KBM-7 (cell line): ENCODE results near the gene DTX2.
A peak's percentile ranks its signal among the peaks of the same experiment; 100 is the strongest.
"Not testable (repeated sequence)": the region's sequence is repeated elsewhere in the genome, so short reads cannot be mapped to it uniquely, and the experiment has no call there.

Experiments
- DNase-seq: peaks from one replicate; pipeline ENCODE4 v3.0.0-alpha.2; 2015
- in situ Hi-C: fragments of 300-500 bp; cut with MboI; formaldehyde crosslinking; loops from 2 replicates; pipeline ENCODE4 v1.14.3; 2020; ENCODE audit warnings: low sequenced_read_pairs, low pct_unique_long_range_greater_than_20kb, mixed read lengths

Gene DTX2

GRCh38 chr7:76461464-76462101 is at the start of gene DTX2:
Gene DTX2 (plus strand): TSS chr7:76461709. CDS start chr7:76480510, 18,801 bp downstream.
- in situ Hi-C loops, DNase-seq: not testable (repeated sequence)

GRCh38 chr7:76412249-76412648 is 49.3 kb upstream of the DTX2 start:
- DNase-seq, result no peak
- in situ Hi-C loops, result no loop called here

GRCh38 chr7:76417654-76418310 is 43.7 kb upstream of the DTX2 start:
- in situ Hi-C loops, DNase-seq: not testable (repeated sequence)

GRCh38 chr7:76421097-76421496 is 40.4 kb upstream of the DTX2 start:
- DNase-seq, in situ Hi-C loops: not testable (repeated sequence)

GRCh38 chr7:76423666-76424412 is 37.7 kb upstream of the DTX2 start:
- no peak for DNase-seq
- in situ Hi-C loops, result no loop called here

GRCh38 chr7:76424413-76425111 is 36.9 kb upstream of the DTX2 start, which contains the start of gene ZP3:
Gene ZP3 (plus strand): TSS chr7:76424950. CDS start chr7:76424965, 15 bp downstream.
- in situ Hi-C loops, result no loop called here
- no peak for DNase-seq

GRCh38 chr7:76425156-76425555 is 36.4 kb upstream of the DTX2 start:
- in situ Hi-C loops, result no loop called here

GRCh38 chr7:76425558-76425957 is 36.0 kb upstream of the DTX2 start:
- in situ Hi-C loops, DNase-seq: not testable (repeated sequence)

More at GRCh38 chr7:76425156-76425555, 36.4 kb upstream of the DTX2 start:
- DNase-seq, result no peak

GRCh38 chr7:76426246-76426645 is 35.3 kb upstream of the DTX2 start:
- in situ Hi-C loops, result no loop called here
- DNase-seq, result no peak

GRCh38 chr7:76427635-76428034 is 33.9 kb upstream of the DTX2 start:
- in situ Hi-C loops, result no loop called here

GRCh38 chr7:76428149-76428823 is 33.2 kb upstream of the DTX2 start:
- no peak for DNase-seq
- in situ Hi-C loops, result no loop called here

More at GRCh38 chr7:76427635-76428034, 33.9 kb upstream of the DTX2 start:
- DNase-seq, result no peak

- in situ Hi-C loops, result no loop called here
- DNase-seq, result peak; percentile 82
Observed at GRCh38 chr7:76428868-76429805, 32.4 kb upstream of the DTX2 start.

- in situ Hi-C loops, result no loop called here
- DNase-seq, result no peak
Observed at GRCh38 chr7:76430211-76430610, 31.3 kb upstream of the DTX2 start.

GRCh38 chr7:76430836-76431235 is 30.7 kb upstream of the DTX2 start:
- in situ Hi-C loops, result no loop called here
- DNase-seq, result no peak

GRCh38 chr7:76437873-76438272 is 23.6 kb upstream of the DTX2 start:
- DNase-seq, result peak; percentile 62
- in situ Hi-C loops, result not testable (repeated sequence)

GRCh38 chr7:76439120-76439888 is 22.2 kb upstream of the DTX2 start:
- in situ Hi-C loops, DNase-seq: not testable (repeated sequence)

GRCh38 chr7:76440404-76440803 is 21.1 kb upstream of the DTX2 start:
- in situ Hi-C loops, result not testable (repeated sequence)

More at GRCh38 chr7:76440404-76440803, 21.1 kb upstream of the DTX2 start:
- DNase-seq, result not testable (repeated sequence)
